Parathyroid adenoma (tissue), 2 donors: ENCODE measurements around the gene FSIP2.

Experiments
- H2AFZ ChIP-seq: fragments of 300-600 bp; sonication (generic); one replicate; pipeline ENCODE4 v1.7.0; 2017; ENCODE audit warnings: antibody characterized with exemption, mild to moderate bottlenecking
- H3K27ac ChIP-seq: fragments of 300-600 bp; sonication (generic); one replicate; pipeline ENCODE4 v1.7.0; 2017
- H3K27me3 ChIP-seq: fragments of 300-600 bp; sonication (generic); one replicate; pipeline ENCODE4 v1.7.0; 2017; ENCODE audit warnings: low read length; ENCODE audit not compliant: control insufficient read depth, insufficient read depth
- H3K36me3 ChIP-seq: fragments of 300-600 bp; sonication (generic); one replicate; pipeline ENCODE4 v1.7.0; 2017; ENCODE audit warnings: low read length; ENCODE audit not compliant: control insufficient read depth, insufficient read depth
- H3K4me1 ChIP-seq: fragments of 300-600 bp; sonication (generic); one replicate; pipeline ENCODE4 v1.7.0; 2017; ENCODE audit warnings: control low read depth
- H3K4me2 ChIP-seq: fragments of 300-600 bp; sonication (generic); one replicate; pipeline ENCODE4 v1.7.0; 2017; ENCODE audit warnings: low read length
- H3K4me3 ChIP-seq: fragments of 300-600 bp; sonication (generic); one replicate; pipeline ENCODE4 v1.7.0; 2017; ENCODE audit warnings: low read depth, low read length
- H3K79me2 ChIP-seq: fragments of 300-600 bp; sonication (generic); one replicate; pipeline ENCODE4 v1.7.0; 2017; ENCODE audit warnings: control low read depth
- H3K9ac ChIP-seq: fragments of 300-600 bp; sonication (generic); one replicate; pipeline ENCODE4 v1.7.0; 2017; ENCODE audit warnings: mild to moderate bottlenecking
- H3K9me3 ChIP-seq: fragments of 300-600 bp; sonication (generic); one replicate; pipeline ENCODE4 v1.7.0; 2017; ENCODE audit warnings: low read length; ENCODE audit not compliant: control insufficient read depth
- CTCF ChIP-seq: fragments of 300-600 bp; sonication (generic); IDR thresholded peaks from one replicate; pipeline ENCODE4 v1.7.0; 2017; ENCODE audit warnings: antibody characterized with exemption, mild to moderate bottlenecking
- donor health status: primary hyperparathyroidism.

FSIP2 gene

GRCh38 chr2:185734658-185735057, 3.9 kb upstream of the FSIP2 start:
- Histone ChIP-seq H3K4me1 (no peaks in the 10 kb centered on the region), H3K27me3 (no peaks in the 10 kb centered on the region), H2AFZ (no peak overlapping the region), H3K9me3 (no peaks in the 10 kb centered on the region), H3K79me2 (no peaks in the 10 kb centered on the region), H3K9ac (no peak overlapping the region), H3K36me3 (no peaks in the 10 kb centered on the region), H3K4me3 (no peak overlapping the region), H3K27ac (no peak overlapping the region), H3K4me2 (no peak overlapping the region)
- TF ChIP-seq CTCF = no peak

- Histone ChIP-seq H3K4me2 (no peak overlapping the region), H3K4me3 (no peak overlapping the region), H3K27me3 (no peaks in the 10 kb centered on the region), H3K4me1 (no peaks in the 10 kb centered on the region), H3K9ac (no peak overlapping the region), H3K36me3 (no peaks in the 10 kb centered on the region), H3K27ac (no peak overlapping the region), H3K79me2 (no peaks in the 10 kb centered on the region), H2AFZ (no peak overlapping the region), H3K9me3 (no peaks in the 10 kb centered on the region)
- no peak for TF ChIP-seq CTCF
These were observed 2.4 kb upstream of the FSIP2 start for GRCh38 chr2:185736210-185736609.

- Histone ChIP-seq H3K4me3 (no peak overlapping the region), H3K4me2 (no peak overlapping the region), H3K4me1 (no peaks in the 10 kb centered on the region), H3K79me2 (no peaks in the 10 kb centered on the region), H3K36me3 (no peaks in the 10 kb centered on the region), H3K9ac (no peak overlapping the region), H3K27me3 (no peaks in the 10 kb centered on the region), H2AFZ (no peak overlapping the region), H3K9me3 (no peaks in the 10 kb centered on the region), H3K27ac (no peak overlapping the region)
- no peak for TF ChIP-seq CTCF
These were observed 7.6 kb downstream of the FSIP2 start for GRCh38 chr2:185745864-185746859.

GRCh38 chr2:185757356-185757755, 18.8 kb downstream of the FSIP2 start:
- H3K9me3 ChIP-seq = no peaks in the 10 kb centered on the region
- no peaks in the 10 kb centered on the region for H3K36me3 ChIP-seq
- H3K4me2 ChIP-seq = no peak overlapping the region
- no peaks in the 10 kb centered on the region for H3K27me3 ChIP-seq
- H3K79me2 ChIP-seq = no peaks in the 10 kb centered on the region
- no peak overlapping the region for H2AFZ ChIP-seq
- no peak for TF ChIP-seq CTCF
- H3K4me3 ChIP-seq = no peak overlapping the region
- H3K9ac ChIP-seq = no peak overlapping the region
- no peaks in the 10 kb centered on the region for H3K4me1 ChIP-seq
- H3K27ac ChIP-seq = no peak overlapping the region
